T-helper 1 cell (primary cell): ENCODE results near the gene LOXL1.

Experiments used
- DNase-seq, 5 donors: peaks; one replicate each; pipeline ENCODE4 v3.0.0-alpha.2; 2012 to 2020

The LOXL1 gene

DNA sequence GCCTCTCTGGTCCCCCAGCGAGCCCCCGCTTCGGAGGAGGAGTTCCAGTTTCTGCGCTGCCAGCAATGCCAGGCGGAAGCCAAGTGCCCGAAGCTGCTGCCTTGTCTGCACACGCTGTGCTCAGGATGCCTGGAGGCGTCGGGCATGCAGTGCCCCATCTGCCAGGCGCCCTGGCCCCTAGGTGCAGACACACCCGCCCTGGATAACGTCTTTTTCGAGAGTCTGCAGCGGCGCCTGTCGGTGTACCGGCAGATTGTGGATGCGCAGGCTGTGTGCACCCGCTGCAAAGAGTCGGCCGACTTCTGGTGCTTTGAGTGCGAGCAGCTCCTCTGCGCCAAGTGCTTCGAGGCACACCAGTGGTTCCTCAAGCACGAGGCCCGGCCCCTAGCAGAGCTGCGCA lies 71.7 kb downstream of the LOXL1 start:
- DNase-seq, result no peak
